H1 (cell line): ENCODE measurements around the gene TSC2. TPM values are rescaled to one million over a fixed set of nuclear protein-coding genes. Genes with fewer than 3 reads are reported as not detected.
"Not testable (repeated sequence)": the region's sequence is repeated elsewhere in the genome, so short reads cannot be mapped to it uniquely, and the experiment has no call there.

Source experiments
- CTCF ChIA-PET: fragments of 300-600 bp; sonication (Branson Sonifier 250); formaldehyde crosslinking; loops from one replicate; lab custom pipeline; 2021; ENCODE audit not compliant: partially characterized antibody; lab: Charles Lee
- POLR2A ChIA-PET: fragments of 300-600 bp; sonication (Branson Sonifier 250); formaldehyde crosslinking; loops from one replicate; lab custom pipeline; 2021; ENCODE audit warnings: inconsistent platforms; ENCODE audit not compliant: partially characterized antibody; lab: Charles Lee
- DNase-seq, 2 experiments: peaks; one replicate each; pipeline versions ENCODE4 v3.0.0 to v3.0.0-alpha.2; 2010 to 2022; ENCODE audit warnings: low spot score in 2 of 2, low read depth in 1 of 2, mixed read lengths in 1 of 2
- FAIRE-seq: peaks from 2 replicates; lab custom pipeline; 2011; peaks lifted over from hg19 to GRCh38; lab: Jason Lieb, UNC
- H2AFZ ChIP-seq: 2 replicates; pipeline ENCODE4 v1.8.1; 2012; ENCODE audit warnings: low read length, inconsistent platforms
- H2AK5ac ChIP-seq: 2 replicates; pipeline ENCODE4 v1.6.1; 2013; ENCODE audit warnings: low read depth, low read length
- H2BK120ac ChIP-seq: replicated peaks from 2 replicates; pipeline ENCODE3; 2013; ENCODE audit warnings: low read depth, low read length, inconsistent platforms
- H2BK12ac ChIP-seq: 2 replicates; pipeline ENCODE4 v1.6.1; 2013; ENCODE audit warnings: low read depth, low read length
- H2BK15ac ChIP-seq: 2 replicates; pipeline ENCODE4 v1.6.1; 2013; ENCODE audit warnings: low read length
- H2BK20ac ChIP-seq: 2 replicates; pipeline ENCODE4 v1.6.1; 2013; ENCODE audit warnings: low read length
- H2BK5ac ChIP-seq: 2 replicates; pipeline ENCODE4 v1.6.1; 2013; ENCODE audit warnings: low read depth, low read length
- H3K14ac ChIP-seq: 2 replicates; pipeline ENCODE4 v1.6.1; 2013; ENCODE audit warnings: inconsistent platforms; ENCODE audit not compliant: insufficient read length
- H3K18ac ChIP-seq: 2 replicates; pipeline ENCODE4 v1.6.1; 2013; ENCODE audit warnings: low read length; ENCODE audit errors: extremely low read depth
- H3K23ac ChIP-seq: 2 replicates; pipeline ENCODE4 v1.6.1; 2013; ENCODE audit warnings: inconsistent platforms; ENCODE audit not compliant: insufficient read length
- H3K23me2 ChIP-seq: 2 replicates; pipeline ENCODE4 v1.6.1; 2013; ENCODE audit warnings: low read depth, low read length
- H3K27ac ChIP-seq: 2 replicates; pipeline ENCODE4 v1.6.1; 2011; ENCODE audit warnings: low read depth, low read length, inconsistent platforms
- H3K27me3 ChIP-seq, 4 experiments: replicated peaks in 1 of 4; 1 replicate in 1 of 4; 2 replicates in 3 of 4; pipeline versions ENCODE4 v1.6.1 to v1.8.1; 2011 to 2013; ENCODE audit warnings: low read length in 3 of 4, mild to moderate bottlenecking in 3 of 4, inconsistent platforms in 2 of 4, mixed read lengths in 2 of 4, moderate library complexity in 1 of 4; ENCODE audit not compliant: control insufficient read depth in 3 of 4, insufficient read depth in 3 of 4; ENCODE audit errors: extremely low read depth in 1 of 4
- H3K36me3 ChIP-seq, 4 experiments: 2 replicates each; pipeline versions ENCODE4 v1.6.1 to v1.8.1; 2011 to 2013; ENCODE audit warnings: mild to moderate bottlenecking in 4 of 4, low read length in 3 of 4, moderate library complexity in 2 of 4, control low read depth in 1 of 4, inconsistent platforms in 1 of 4; ENCODE audit not compliant: insufficient read depth in 4 of 4, control insufficient read depth in 2 of 4
- H3K4ac ChIP-seq: replicated peaks from 2 replicates; pipeline ENCODE3; 2013; ENCODE audit warnings: low read length, low read depth, mixed read lengths, inconsistent platforms; ENCODE audit not compliant: insufficient read length
- H3K4me1 ChIP-seq, 4 experiments: replicated peaks in 1 of 4; 1 replicate in 1 of 4; 2 replicates in 3 of 4; pipeline versions ENCODE4 v1.6.1 to v1.8.1; 2011 to 2013; ENCODE audit warnings: low read length in 3 of 4, inconsistent platforms in 2 of 4, mixed read lengths in 1 of 4; ENCODE audit not compliant: insufficient read depth in 4 of 4, control insufficient read depth in 3 of 4
- H3K4me2 ChIP-seq, 2 experiments: 2 replicates each; pipeline versions ENCODE4 v1.6.1 to v1.8.1; 2011 to 2013; ENCODE audit warnings: low read depth in 2 of 2, low read length in 2 of 2, control low read depth in 1 of 2, inconsistent platforms in 1 of 2, mild to moderate bottlenecking in 1 of 2; ENCODE audit not compliant: insufficient read depth in 1 of 2
- H3K4me3 ChIP-seq, 4 experiments: fragments of 200-600, 300-600 bp in 1 of 4; sonication (generic), shearing (Covaris generic), sonication (Bioruptor Twin) in 1 of 4; 2 replicates each; pipeline versions ENCODE4 v1.5.1 to v1.8.1; 2011 to 2016; ENCODE audit warnings: low read length in 4 of 4, low read depth in 3 of 4, control low read depth in 2 of 4, inconsistent platforms in 2 of 4, mild to moderate bottlenecking in 2 of 4, mixed read lengths in 1 of 4, moderate library complexity in 1 of 4; ENCODE audit not compliant: insufficient read depth in 2 of 4; ENCODE audit errors: extremely low read depth in 1 of 4
- H3K56ac ChIP-seq: replicated peaks from 2 replicates; pipeline ENCODE3; 2013; ENCODE audit warnings: low read depth, mild to moderate bottlenecking, mixed read lengths, low read length, inconsistent platforms; ENCODE audit not compliant: insufficient read length
- H3K79me1 ChIP-seq: 2 replicates; pipeline ENCODE4 v1.6.1; 2013; ENCODE audit warnings: low read depth, low read length, control low read depth
- H3K79me2 ChIP-seq, 2 experiments: 2 replicates each; pipeline versions ENCODE4 v1.6.1 to v1.8.1; 2012 to 2013; ENCODE audit warnings: low read length in 2 of 2, mild to moderate bottlenecking in 2 of 2, inconsistent platforms in 1 of 2; ENCODE audit not compliant: insufficient read depth in 2 of 2, control insufficient read depth in 1 of 2
- H3K9ac ChIP-seq, 4 experiments: replicated peaks in 1 of 4; 1 replicate in 1 of 4; 2 replicates in 3 of 4; pipeline versions ENCODE4 v1.6.1 to v1.8.1; 2011 to 2013; ENCODE audit warnings: low read depth in 3 of 4, low read length in 3 of 4, control low read depth in 2 of 4, mild to moderate bottlenecking in 2 of 4, moderate library complexity in 2 of 4, inconsistent platforms in 1 of 4; ENCODE audit errors: extremely low read depth in 1 of 4
- H3K9me3 ChIP-seq, 2 experiments: 2 replicates each; pipeline versions ENCODE4 v1.6.1 to v1.8.1; 2012 to 2013; ENCODE audit warnings: mild to moderate bottlenecking in 2 of 2, moderate library complexity in 2 of 2, control low read depth in 1 of 2, inconsistent platforms in 1 of 2, low read depth in 1 of 2, low read length in 1 of 2, mixed read lengths in 1 of 2; ENCODE audit not compliant: insufficient read depth in 2 of 2
- H4K20me1 ChIP-seq, 2 experiments: replicated peaks in 1 of 2; 2 replicates each; pipeline versions ENCODE3 to v1.8.1; 2011 to 2013; ENCODE audit warnings: inconsistent platforms in 2 of 2, low read length in 2 of 2, mild to moderate bottlenecking in 1 of 2; ENCODE audit not compliant: insufficient read depth in 2 of 2, control insufficient read depth in 1 of 2
- H4K5ac ChIP-seq: 2 replicates; pipeline ENCODE4 v1.6.1; 2013; ENCODE audit warnings: low read length, low read depth, mixed read lengths, inconsistent platforms; ENCODE audit not compliant: insufficient read length
- H4K8ac ChIP-seq: 2 replicates; pipeline ENCODE4 v1.8.0; 2013; ENCODE audit warnings: mild to moderate bottlenecking, moderate library complexity, low read length, inconsistent platforms; ENCODE audit not compliant: insufficient read depth; ENCODE audit errors: extremely low read depth
- H4K91ac ChIP-seq: replicated peaks from 2 replicates; pipeline ENCODE3; 2013; ENCODE audit warnings: low read length, mixed read lengths, inconsistent platforms; ENCODE audit not compliant: insufficient read length
- WGBS, 2 experiments: shearing (Covaris generic) in 1 of 2; methylation state at CpG; one replicate each; pipeline versions ENCODE4 v1.1.6 to v1.1.7; 2013 to 2015; ENCODE audit warnings: low lambda C conversion rate in 2 of 2, mixed read lengths in 2 of 2, inconsistent platforms in 1 of 2, low coverage in 1 of 2, missing lambda C conversion rate in 1 of 2; ENCODE audit not compliant: insufficient replicate concordance in 2 of 2, insufficient coverage in 1 of 2, insufficient read length in 1 of 2; ENCODE audit errors: extremely low coverage in 1 of 2, missing lambda C conversion rate in 1 of 2; 5-methylcytosine and 5-hydroxymethylcytosine counted together
- polyA plus RNA-seq, 7 experiments: library from polyadenylated mRNA; depleted of rRNA in 3 of 7; stranded (reverse) in 5 of 7; unstranded in 2 of 7; fragments of >200 nt in 5 of 7; fragments of 200-250 nt in 2 of 7; gene quantifications; 1 replicate in 5 of 7; 2 replicates in 1 of 7; 4 replicates in 1 of 7; pipeline versions ENCODE4 v1.2.1 to v1.2.3, GENCODE V29; 2011 to 2013; ENCODE audit warnings: missing spikeins in 2 of 7, mixed read lengths in 2 of 7
- total RNA-seq: library from RNA; stranded (reverse); fragmentation: NEBNext Ultra II Directional; extraction: Animal tissue kit (Norgen Biotek cat#: 25700); gene quantifications from 2 replicates; pipeline ENCODE4 v1.2.1, GENCODE V29; 2021

Gene TSC2
- total and polyA plus RNA-seq, 2 of the 8 experiments (the other 6 are each of a cell fraction or from before 2014, with no cell fraction given), result 65.9 to 96.6 TPM

DNA sequence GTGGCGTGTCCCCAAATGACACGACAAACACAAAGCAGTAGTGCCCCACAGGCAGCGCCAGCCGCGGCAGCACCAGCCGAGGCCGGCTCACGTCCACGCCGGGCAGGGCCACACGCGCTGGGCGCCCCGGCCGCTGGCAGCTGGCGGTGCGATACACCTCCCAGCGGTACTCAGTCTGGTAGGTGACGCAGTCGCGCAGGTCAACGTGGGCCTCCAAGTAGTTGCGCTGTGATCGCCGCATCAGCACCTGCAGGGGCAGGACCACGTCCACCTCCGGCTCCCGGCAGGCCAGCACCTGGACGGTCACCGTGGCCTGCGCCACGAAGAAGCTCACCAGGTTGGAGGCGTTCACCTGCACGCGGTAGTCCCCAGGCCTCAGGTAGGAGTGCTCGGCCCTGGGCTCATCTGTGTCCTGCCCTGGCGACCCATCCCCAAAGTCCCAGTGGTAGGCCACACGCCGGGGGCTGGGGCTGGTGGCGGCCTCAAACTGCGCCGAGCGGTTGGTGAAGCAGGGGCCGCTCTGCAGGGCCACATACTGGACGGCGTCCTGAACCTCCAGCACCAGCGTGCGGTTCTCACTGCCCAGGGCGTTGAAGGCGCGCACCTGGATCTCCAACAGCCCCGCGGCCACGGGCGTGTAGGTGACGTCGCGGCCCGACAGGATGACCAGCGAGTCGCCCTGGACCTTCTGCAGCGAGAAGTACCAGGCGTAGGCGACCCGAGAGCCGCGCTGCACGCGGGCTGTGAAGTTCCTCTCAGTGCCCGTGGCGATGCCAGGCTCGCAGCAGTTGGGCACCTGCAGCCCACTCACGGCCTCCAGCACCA is 60.9 kb downstream of the TSC2 start:
- H3K79me2 ChIP-seq, H2BK12ac ChIP-seq, H3K9ac ChIP-seq, H2AK5ac ChIP-seq, H4K5ac ChIP-seq, H4K20me1 ChIP-seq, H3K4me3 ChIP-seq, H3K27ac ChIP-seq, H3K18ac ChIP-seq, H3K23me2 ChIP-seq, H2BK15ac ChIP-seq, H3K9me3 ChIP-seq, H3K56ac ChIP-seq, H2AFZ ChIP-seq, H3K4me1 ChIP-seq, H2BK5ac ChIP-seq, H3K23ac ChIP-seq, H4K91ac ChIP-seq, H3K4me2 ChIP-seq, H3K27me3 ChIP-seq, H3K14ac ChIP-seq, H3K79me1 ChIP-seq, H2BK20ac ChIP-seq, CTCF ChIA-PET, H3K4ac ChIP-seq, H2BK120ac ChIP-seq, H4K8ac ChIP-seq, DNase-seq, FAIRE-seq: not testable (repeated sequence)
- POLR2A ChIA-PET, result interaction anchor here (1.1 kb wide), 1 partner anchor 17 kb away, joined by 3 read pairs; no protein-coding TSS in a partner anchor
- H3K36me3 ChIP-seq, result peaks cover 0 to 36% (median 0%) of the 10 kb centered on the region in 4 experiments; a peak in 2 of 8 replicates
- WGBS, 2 experiments, result 96% methylated on average over 43 of the region's 73 CpGs; no CpG with 5 or more reads in 1 of the 2 experiments
